Stimulated activated CD8-positive, alpha-beta memory T cell treated with anti-CD3 and anti-CD28 coated beads, Interleukin-15, amount 100 ng/mL, for 1 hour (primary cell): ENCODE results near the gene ABHD17A.

ENCODE experiments used
- DNase-seq: peaks from one replicate; pipeline ENCODE4 v3.0.0-alpha.2; 2020; ENCODE audit warnings: low read depth

Gene ABHD17A

GRCh38 chr19:1839658-1840540 is 45.4 kb downstream of the ABHD17A start:
- DNase-seq = no peak

- no peak for DNase-seq
Measured at GRCh38 chr19:1837625-1838105, 47.6 kb downstream of the ABHD17A start.

- no peak for DNase-seq
Measured at GRCh38 chr19:1837222-1837565, 48.1 kb downstream of the ABHD17A start.

- no peak for DNase-seq
Measured at GRCh38 chr19:1836458-1837221, 48.7 kb downstream of the ABHD17A start.

GRCh38 chr19:1833540-1833939 is 51.8 kb downstream of the ABHD17A start:
- no peak for DNase-seq

GRCh38 chr19:1832046-1832663 is 53.1 kb downstream of the ABHD17A start:
- DNase-seq = no peak

- DNase-seq = no peak
Measured at GRCh38 chr19:1830978-1831377, 54.3 kb downstream of the ABHD17A start.

- no peak for DNase-seq
Measured at GRCh38 chr19:1830568-1830967, 54.7 kb downstream of the ABHD17A start.

- DNase-seq = no peak
Measured at GRCh38 chr19:1829958-1830357, 55.3 kb downstream of the ABHD17A start.

GRCh38 chr19:1828279-1829238 is 56.7 kb downstream of the ABHD17A start:
- DNase-seq = no peak

- no peak for DNase-seq
Measured at GRCh38 chr19:1827566-1828278, 57.6 kb downstream of the ABHD17A start.
